Neutrophil (primary cell): Measurements from ENCODE around the gene SORCS2.

Experiments
- H3K27ac ChIP-seq: fragments of 200-600 bp; sonication (generic); 2 replicates; pipeline ENCODE4 v1.5.1; 2016; ENCODE audit warnings: mild to moderate bottlenecking, moderate library complexity
- H3K27me3 ChIP-seq: fragments of 200-600 bp; sonication (generic); 2 replicates; pipeline ENCODE4 v1.6.0; 2016; ENCODE audit warnings: mild to moderate bottlenecking
- H3K36me3 ChIP-seq: fragments of 200-600 bp; sonication (generic); 2 replicates; pipeline ENCODE4 v1.5.1; 2017
- H3K4me1 ChIP-seq, 2 experiments: fragments of 200-600 bp in 1 of 2; sonication (generic) in 1 of 2; 1 replicate in 1 of 2; 2 replicates in 1 of 2; pipeline versions ENCODE4 v1.5.1 to v1.6.1; 2013 to 2016; ENCODE audit warnings: low read depth in 1 of 2, low read length in 1 of 2, mild to moderate bottlenecking in 1 of 2, moderate library complexity in 1 of 2; ENCODE audit not compliant: control insufficient read depth in 1 of 2, insufficient read depth in 1 of 2
- H3K4me3 ChIP-seq, 2 experiments: fragments of 200-600 bp in 1 of 2; sonication (generic) in 1 of 2; 1 replicate in 1 of 2; 2 replicates in 1 of 2; pipeline ENCODE4 v1.5.1; 2013 to 2016; ENCODE audit warnings: low read depth in 1 of 2, low read length in 1 of 2, mild to moderate bottlenecking in 1 of 2, moderate library complexity in 1 of 2
- H3K9me3 ChIP-seq: fragments of 200-600 bp; sonication (generic); 2 replicates; pipeline ENCODE4 v1.5.1; 2016
- CTCF ChIP-seq: fragments of 200-600 bp; sonication (generic); IDR thresholded peaks from 2 replicates; pipeline ENCODE4 v1.5.1; 2016; ENCODE audit warnings: antibody characterized with exemption

Gene SORCS2

DNA sequence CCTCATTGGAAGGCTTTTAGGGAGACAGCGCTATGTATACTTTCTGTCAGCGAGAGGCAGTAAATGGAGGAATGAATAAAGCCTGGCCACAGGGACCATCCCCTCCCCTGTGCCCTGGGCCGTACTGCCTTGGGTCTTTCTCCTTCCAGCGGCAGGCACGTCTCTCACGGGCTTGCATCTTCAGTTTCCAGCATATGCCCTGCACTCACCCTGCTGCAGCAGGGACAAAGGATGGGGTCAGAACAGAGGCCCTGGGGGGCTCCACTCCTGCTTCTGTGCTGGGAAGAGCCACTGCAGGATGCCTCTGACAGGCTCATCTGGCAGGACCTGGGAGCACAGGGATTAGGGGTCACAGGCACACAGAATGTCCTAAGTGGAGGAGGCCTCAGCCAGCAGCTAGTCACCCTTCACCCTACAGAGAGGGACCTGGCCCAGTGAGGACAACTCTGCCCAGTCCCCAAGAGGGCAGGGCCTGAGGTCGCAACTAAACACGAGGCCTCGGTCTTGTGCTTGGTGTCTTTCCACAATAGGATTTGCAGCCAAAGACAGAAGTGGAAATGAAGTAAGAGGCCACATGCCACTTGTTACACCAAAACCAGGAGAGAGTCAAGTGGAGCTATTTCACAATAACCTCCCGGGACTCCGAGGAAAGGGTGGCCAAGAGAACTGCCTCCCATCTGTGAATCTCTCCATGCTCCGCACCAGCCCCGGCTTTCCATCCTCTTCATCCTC is 596.5 kb downstream of the SORCS2 start:
- no peaks in the 10 kb centered on the region for H3K27me3 ChIP-seq
- H3K4me3 ChIP-seq: no peak overlapping the region
- H3K4me1 ChIP-seq: no peaks in the 10 kb centered on the region
- H3K9me3 ChIP-seq: no peaks in the 10 kb centered on the region
- H3K36me3 ChIP-seq: peaks cover 37% of the 10 kb centered on the region
- no peak overlapping the region for H3K27ac ChIP-seq
- no peak for TF ChIP-seq CTCF

- Histone ChIP-seq H3K9me3 (no peaks in the 10 kb centered on the region), H3K27me3 (no peaks in the 10 kb centered on the region), H3K4me3 (no peak overlapping the region), H3K27ac (no peak overlapping the region), H3K36me3 (peaks cover 27% of the 10 kb centered on the region), H3K4me1 (no peaks in the 10 kb centered on the region)
- TF ChIP-seq CTCF: no peak
These were observed 597.7 kb downstream of the SORCS2 start for GRCh38 chr4:7790023-7790422.

- Histone ChIP-seq H3K27me3 (no peaks in the 10 kb centered on the region), H3K4me3 (no peak overlapping the region), H3K27ac (no peak overlapping the region), H3K36me3 (peaks cover 19% of the 10 kb centered on the region), H3K9me3 (no peaks in the 10 kb centered on the region), H3K4me1 (no peaks in the 10 kb centered on the region)
- no peak for TF ChIP-seq CTCF
These were observed 598.7 kb downstream of the SORCS2 start for GRCh38 chr4:7790999-7791398.
